Lung (tissue), 12 donors: ENCODE measurements around the gene ARID1A. TPM values are rescaled to one million over a fixed set of nuclear protein-coding genes. Genes with fewer than 3 reads are reported as not detected.
"Not testable (repeated sequence)": the region's sequence is repeated elsewhere in the genome, so short reads cannot be mapped to it uniquely, and the experiment has no call there.

ENCODE experiments used
- ATAC-seq: fragments of 200-7000 bp; cut with Tn5 transposase; one replicate; pipeline ENCODE4 v1.9.1; 2020; ENCODE audit warnings: moderate number of reproducible peaks; ENCODE audit not compliant: insufficient read depth, low FRiP score
- DNase-seq, 3 donors: peaks; one replicate each; pipeline ENCODE4 v3.0.0-alpha.2; 2013 to 2017
- H3K27ac ChIP-seq, 2 donors: one replicate each; pipeline ENCODE4 v1.5.1; 2013; ENCODE audit warnings: mild to moderate bottlenecking in 2 of 2, moderate library complexity in 2 of 2, control low read depth in 1 of 2, inconsistent platforms in 1 of 2, low read depth in 1 of 2, low read length in 1 of 2
- H3K27me3 ChIP-seq, 3 donors: one replicate each; pipeline ENCODE4 v1.5.1; 2013; ENCODE audit warnings: low read length in 2 of 3; ENCODE audit not compliant: control insufficient read depth in 3 of 3, insufficient read depth in 3 of 3
- H3K36me3 ChIP-seq, 4 donors: one replicate each; pipeline ENCODE4 v1.5.1; 2013; ENCODE audit warnings: low read length in 4 of 4, mild to moderate bottlenecking in 1 of 4, moderate library complexity in 1 of 4; ENCODE audit not compliant: control insufficient read depth in 4 of 4, insufficient read depth in 4 of 4
- H3K4me1 ChIP-seq, 5 donors: one replicate each; pipeline ENCODE4 v1.5.1; 2013; ENCODE audit warnings: low read length in 5 of 5, mild to moderate bottlenecking in 2 of 5, moderate library complexity in 1 of 5; ENCODE audit not compliant: control insufficient read depth in 5 of 5, insufficient read depth in 5 of 5
- H3K4me3 ChIP-seq: one replicate; pipeline ENCODE4 v1.5.1; 2013; ENCODE audit warnings: mild to moderate bottlenecking, control low read depth, moderate library complexity
- H3K9ac ChIP-seq, 2 donors: one replicate each; pipeline ENCODE4 v1.5.1; 2013; ENCODE audit warnings: low read length in 2 of 2, control low read depth in 1 of 2; ENCODE audit not compliant: insufficient read depth in 1 of 2
- H3K9me3 ChIP-seq, 4 donors: one replicate each; pipeline ENCODE4 v1.5.1; 2013; ENCODE audit warnings: low read length in 3 of 4, mild to moderate bottlenecking in 1 of 4, moderate library complexity in 1 of 4; ENCODE audit not compliant: control insufficient read depth in 4 of 4, insufficient read depth in 3 of 4
- CTCF ChIP-seq: IDR thresholded peaks from 2 replicates; pipeline ENCODE4 v1.5.1; 2012; ENCODE audit warnings: mild to moderate bottlenecking; ENCODE audit errors: control extremely low read depth, extremely low read depth
- WGBS, 2 donors: extraction: QIAGEN DNeasy Blood & Tissue Kit; methylation state at CpG; one replicate each; pipeline ENCODE4 v1.1.7; 2013; 5-methylcytosine and 5-hydroxymethylcytosine counted together
- polyA plus RNA-seq, 2 donors: library from polyadenylated mRNA; stranded (reverse); fragments of 200-250 nt; gene quantifications; one replicate each; pipeline ENCODE4 v1.2.1, GENCODE V29; 2013
- total RNA-seq, 2 donors: library from RNA; depleted of rRNA in 1 of 2; stranded (reverse); fragments of >200 nt in 1 of 2; gene quantifications; one replicate each; pipeline ENCODE4 v1.2.1, GENCODE V29; 2014 to 2021
- donor health status: control.
- donor health status: control.
- donor health status: Bipolar disorder and iron deficiency.
- donor health status: healthy.
- donor health status: DM: yes; HTN: yes; CAD: no.

Gene ARID1A
- total and polyA plus RNA-seq, 4 donors = 16.1 to 119 (median 50.1) TPM

- H3K4me3 ChIP-seq = no peak overlapping the region
These were observed 28.3 kb downstream of the ARID1A start for GRCh38 chr1:26724118-26724517.

GRCh38 chr1:26724926-26725325, 29.1 kb downstream of the ARID1A start:
- ATAC-seq (no peak), DNase-seq (no peak)
- Histone ChIP-seq H3K9me3 (no peaks in the 10 kb centered on the region), H3K9ac (no peak overlapping the region), H3K4me3 (no peak overlapping the region), H3K36me3 (peaks cover 2 to 8% (median 4%) of the 10 kb centered on the region in 4 donors), H3K27me3 (no peaks in the 10 kb centered on the region), H3K4me1 (peaks cover 19 to 59% (median 30%) of the 10 kb centered on the region in 5 donors), H3K27ac (no peak overlapping the region)
- WGBS, 2 donors = 39 to 44% methylated on average over 1 of the region's 1 CpG
- TF ChIP-seq CTCF = no peak

More at GRCh38 chr1:26724118-26724517, 28.3 kb downstream of the ARID1A start:
- H3K9me3 ChIP-seq = no peaks in the 10 kb centered on the region
- peaks cover 19 to 58% (median 30%) of the 10 kb centered on the region in 5 donors for H3K4me1 ChIP-seq
- 25 to 42% methylated on average over 2 of the region's 2 CpGs for WGBS, 2 donors
- no peak for ATAC-seq
- H3K27me3 ChIP-seq = no peaks in the 10 kb centered on the region
- peak overlapping the region in 1 of 2 donors; percentile 40 for H3K27ac ChIP-seq
- peak in 2 of 3 donors; percentile 19 to 36 for DNase-seq
- H3K9ac ChIP-seq = no peak overlapping the region
- H3K36me3 ChIP-seq = peaks cover 0 to 3% (median under 1%) of the 10 kb centered on the region in 4 donors
- TF ChIP-seq CTCF = no peak

- H3K4me1 ChIP-seq = peaks cover 15 to 59% (median 30%) of the 10 kb centered on the region in 5 donors
- H3K27ac ChIP-seq, H3K27me3 ChIP-seq, ATAC-seq, H3K9me3 ChIP-seq, DNase-seq, H3K9ac ChIP-seq, H3K4me3 ChIP-seq: not testable (repeated sequence)
- peaks cover 2 to 14% (median 7%) of the 10 kb centered on the region in 4 donors for H3K36me3 ChIP-seq
- 93% methylated on average over 14 of the region's 14 CpGs for WGBS, 2 donors
These were observed 30.1 kb downstream of the ARID1A start for GRCh38 chr1:26725904-26726303.

- no peak overlapping the region for H3K9ac ChIP-seq
- no peak overlapping the region for H3K27ac ChIP-seq
- peak; percentile 28 for ATAC-seq
These were observed 31.0 kb downstream of the ARID1A start for GRCh38 chr1:26726784-26727183.

More at GRCh38 chr1:26726784-26727183, 31.0 kb downstream of the ARID1A start:
- H3K36me3 ChIP-seq = peaks cover 2 to 17% (median 12%) of the 10 kb centered on the region in 4 donors
- H3K27me3 ChIP-seq = no peaks in the 10 kb centered on the region
- no peak overlapping the region for H3K4me3 ChIP-seq
- no peaks in the 10 kb centered on the region for H3K9me3 ChIP-seq
- TF ChIP-seq CTCF = no peak
- 86 to 91% methylated on average over 1 of the region's 1 CpG for WGBS, 2 donors
- no peak for DNase-seq
- H3K4me1 ChIP-seq = peaks cover 17 to 56% (median 30%) of the 10 kb centered on the region in 5 donors
